ENCODE measurements around the gene ZBTB12. TPM values are rescaled to one million over a fixed set of nuclear protein-coding genes. Genes with fewer than 3 reads are reported as not detected.

The ZBTB12 gene
- total RNA-seq, 2 experiments from 2014 or later, result 0.28 to 0.33 TPM

- no peaks in the 10 kb centered on the region for H3K36me3 Mint-ChIP-seq (ENCODE audit: low read depth)
- ATAC-seq (ENCODE audit: poor library complexity) (no peak), DNase-seq (no peak)
- ChIA-PET POLR2A (no interaction called here), CTCF (no interaction called here)
- no peaks in the 10 kb centered on the region for H3K4me1 Mint-ChIP-seq (ENCODE audit: low read depth)
- no peaks in the 10 kb centered on the region for H3K9me3 Mint-ChIP-seq
- no peaks in the 10 kb centered on the region for H3K36me3 ChIP-seq (ENCODE audit: insufficient read depth, low read length)
- no peak within 1 kb of the TSS for H3K4me3 Mint-ChIP-seq
- no peaks in the 10 kb centered on the region for H3K4me1 ChIP-seq (ENCODE audit: insufficient read depth, low read length)
- H3K27ac ChIP-seq (ENCODE audit: low read depth in 1 of 2, low read length in 2 of 2), result no peak within 1 kb of the TSS
- no peak within 1 kb of the TSS for H3K4me3 ChIP-seq (ENCODE audit: low read length)
- no peak within 1 kb of the TSS for H3K27ac Mint-ChIP-seq
- no peaks in the 10 kb centered on the region for H3K27me3 Mint-ChIP-seq
- intact Hi-C loops (cut with DNase I, micrococcal nuclease), result no loop called here
- TF ChIP-seq, protein P1, sequence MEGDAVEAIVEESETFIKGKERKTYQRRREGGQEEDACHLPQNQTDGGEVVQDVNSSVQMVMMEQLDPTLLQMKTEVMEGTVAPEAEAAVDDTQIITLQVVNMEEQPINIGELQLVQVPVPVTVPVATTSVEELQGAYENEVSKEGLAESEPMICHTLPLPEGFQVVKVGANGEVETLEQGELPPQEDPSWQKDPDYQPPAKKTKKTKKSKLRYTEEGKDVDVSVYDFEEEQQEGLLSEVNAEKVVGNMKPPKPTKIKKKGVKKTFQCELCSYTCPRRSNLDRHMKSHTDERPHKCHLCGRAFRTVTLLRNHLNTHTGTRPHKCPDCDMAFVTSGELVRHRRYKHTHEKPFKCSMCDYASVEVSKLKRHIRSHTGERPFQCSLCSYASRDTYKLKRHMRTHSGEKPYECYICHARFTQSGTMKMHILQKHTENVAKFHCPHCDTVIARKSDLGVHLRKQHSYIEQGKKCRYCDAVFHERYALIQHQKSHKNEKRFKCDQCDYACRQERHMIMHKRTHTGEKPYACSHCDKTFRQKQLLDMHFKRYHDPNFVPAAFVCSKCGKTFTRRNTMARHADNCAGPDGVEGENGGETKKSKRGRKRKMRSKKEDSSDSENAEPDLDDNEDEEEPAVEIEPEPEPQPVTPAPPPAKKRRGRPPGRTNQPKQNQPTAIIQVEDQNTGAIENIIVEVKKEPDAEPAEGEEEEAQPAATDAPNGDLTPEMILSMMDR (IDR thresholded peaks at IDR 0.05), result no peak
- no peaks in the 10 kb centered on the region for H3K9me3 ChIP-seq (ENCODE audit: control insufficient read depth in 1 of 2, insufficient read depth in 1 of 2, low read length in 2 of 2)
- H3K27me3 ChIP-seq (ENCODE audit: control insufficient read depth in 1 of 2, insufficient read depth in 2 of 2, low read length in 2 of 2), result no peaks in the 10 kb centered on the region
Measured at GRCh38 chr6:31927242-31927862, 25.5 kb upstream of the ZBTB12 start, which contains the start of gene C2. TSS of gene C2 (plus strand) at chr6:31927717. CDS start at chr6:31927753, 36 bp downstream.

DNA sequence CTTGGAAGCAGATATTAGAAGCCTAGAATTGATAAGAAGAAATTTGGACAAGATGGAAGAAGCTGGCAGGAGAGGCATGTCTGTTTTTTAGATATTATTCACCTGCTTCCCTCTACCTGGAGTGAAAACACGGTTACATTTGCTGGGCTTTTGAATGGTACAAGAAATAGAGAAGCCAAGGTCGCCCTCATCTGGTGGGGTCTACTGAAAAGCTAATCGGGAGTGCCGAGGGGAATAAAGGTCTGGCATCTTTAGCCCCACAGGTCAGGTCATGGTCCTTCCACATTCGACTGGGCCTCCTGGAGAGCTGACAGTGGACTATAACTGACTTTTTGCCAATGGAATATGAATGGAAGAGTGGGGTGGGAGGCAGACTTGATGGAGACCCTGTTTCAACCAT lies 21.1 kb upstream of the ZBTB12 start:
- H3K27me3 Mint-ChIP-seq, result no peaks in the 10 kb centered on the region

DNA sequence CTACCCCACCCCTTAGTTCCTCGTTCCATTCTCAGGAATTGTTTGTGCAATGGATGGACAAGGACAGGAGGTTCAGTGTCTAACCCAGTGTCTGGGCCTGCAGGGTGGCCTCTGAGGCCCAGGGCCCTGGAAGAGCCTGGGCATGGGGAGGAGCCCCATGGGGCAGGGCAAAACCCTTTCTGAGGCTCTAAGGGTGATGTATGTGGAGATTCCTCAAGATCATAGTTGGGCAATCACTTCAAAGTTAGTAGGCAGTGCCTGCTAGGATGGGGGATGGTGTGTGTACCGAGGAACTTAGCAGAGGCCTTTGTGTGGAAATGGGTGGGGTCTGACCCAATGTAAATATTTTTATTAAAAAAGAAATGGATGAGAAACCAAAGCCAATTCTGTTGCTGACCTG lies 18.9 kb upstream of the ZBTB12 start:
- Histone ChIP-seq H3K9me3 (ENCODE audit: control insufficient read depth in 1 of 2, insufficient read depth in 1 of 2, low read length in 2 of 2) (no peaks in the 10 kb centered on the region), H3K4me1 (ENCODE audit: insufficient read depth, low read length) (no peaks in the 10 kb centered on the region), H3K27me3 (ENCODE audit: control insufficient read depth in 1 of 2, insufficient read depth in 2 of 2, low read length in 2 of 2) (no peaks in the 10 kb centered on the region), H3K4me3 (ENCODE audit: low read length) (no peak overlapping the region), H3K27ac (ENCODE audit: low read depth in 1 of 2, low read length in 2 of 2) (no peak overlapping the region), H3K36me3 (ENCODE audit: insufficient read depth, low read length) (no peaks in the 10 kb centered on the region)
- no peaks in the 10 kb centered on the region for H3K36me3 Mint-ChIP-seq (ENCODE audit: low read depth)
- DNase-seq (no peak), ATAC-seq (ENCODE audit: poor library complexity) (no peak)
- H3K9me3 Mint-ChIP-seq, result no peaks in the 10 kb centered on the region
- H3K27ac Mint-ChIP-seq, result no peak overlapping the region
- no peaks in the 10 kb centered on the region for H3K27me3 Mint-ChIP-seq
- H3K4me1 Mint-ChIP-seq (ENCODE audit: low read depth), result no peaks in the 10 kb centered on the region
- ChIA-PET POLR2A (no interaction called here), CTCF (no interaction called here)
- intact Hi-C loops (cut with DNase I, micrococcal nuclease), result no loop called here
- H3K4me3 Mint-ChIP-seq, result no peak overlapping the region
- TF ChIP-seq, protein P1 (IDR thresholded peaks at IDR 0.05), result no peak

More for the DNA sequence above, 21.1 kb upstream of the ZBTB12 start:
- Histone ChIP-seq H3K4me3 (ENCODE audit: low read length) (no peak overlapping the region), H3K4me1 (ENCODE audit: insufficient read depth, low read length) (no peaks in the 10 kb centered on the region), H3K9me3 (ENCODE audit: control insufficient read depth in 1 of 2, insufficient read depth in 1 of 2, low read length in 2 of 2) (no peaks in the 10 kb centered on the region), H3K27me3 (ENCODE audit: control insufficient read depth in 1 of 2, insufficient read depth in 2 of 2, low read length in 2 of 2) (no peaks in the 10 kb centered on the region), H3K36me3 (ENCODE audit: insufficient read depth, low read length) (no peaks in the 10 kb centered on the region), H3K27ac (ENCODE audit: low read depth in 1 of 2, low read length in 2 of 2) (no peak overlapping the region)
- no peak overlapping the region for H3K27ac Mint-ChIP-seq
- DNase-seq (peak in 5 of 14 experiments; percentile 6 to 47 (median 42)), ATAC-seq (ENCODE audit: poor library complexity) (no peak)
- intact Hi-C loops (cut with DNase I, micrococcal nuclease), result no loop called here
- ChIA-PET CTCF (no interaction called here), POLR2A (interaction anchor here (0.7 kb wide), 1 partner anchor 303 kb away, joined by 3 read pairs; no protein-coding TSS in a partner anchor)
- no peak overlapping the region for H3K4me3 Mint-ChIP-seq
- no peaks in the 10 kb centered on the region for H3K9me3 Mint-ChIP-seq
- H3K36me3 Mint-ChIP-seq (ENCODE audit: low read depth), result no peaks in the 10 kb centered on the region
- TF ChIP-seq, protein P1 (IDR thresholded peaks at IDR 0.05), result peak; percentile 21
- H3K4me1 Mint-ChIP-seq (ENCODE audit: low read depth), result no peaks in the 10 kb centered on the region

Measured in CD4-positive, alpha-beta T cell (primary cell).